Measurements from ENCODE around the gene CELF2.

DNA sequence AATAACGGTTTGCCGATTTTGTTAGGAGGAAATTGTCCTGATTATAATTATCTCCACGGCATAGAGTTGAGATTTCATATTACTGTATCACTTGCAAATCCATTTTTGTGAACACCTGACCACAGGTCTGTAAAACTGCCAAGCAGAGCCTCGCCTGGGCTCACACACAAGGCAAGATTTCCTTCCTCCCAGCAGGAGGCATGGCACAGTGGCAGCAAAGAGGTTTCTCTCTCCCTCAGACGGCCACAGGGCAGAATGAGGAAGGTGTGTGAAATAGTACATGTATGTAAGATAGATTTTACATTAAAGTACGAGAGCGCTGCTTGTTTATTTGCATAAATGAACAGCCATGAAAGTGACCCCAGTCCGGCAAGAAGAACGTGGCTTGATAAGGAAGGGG is 130.1 kb downstream of the CELF2 start:
- TF ChIP-seq, protein P1, sequence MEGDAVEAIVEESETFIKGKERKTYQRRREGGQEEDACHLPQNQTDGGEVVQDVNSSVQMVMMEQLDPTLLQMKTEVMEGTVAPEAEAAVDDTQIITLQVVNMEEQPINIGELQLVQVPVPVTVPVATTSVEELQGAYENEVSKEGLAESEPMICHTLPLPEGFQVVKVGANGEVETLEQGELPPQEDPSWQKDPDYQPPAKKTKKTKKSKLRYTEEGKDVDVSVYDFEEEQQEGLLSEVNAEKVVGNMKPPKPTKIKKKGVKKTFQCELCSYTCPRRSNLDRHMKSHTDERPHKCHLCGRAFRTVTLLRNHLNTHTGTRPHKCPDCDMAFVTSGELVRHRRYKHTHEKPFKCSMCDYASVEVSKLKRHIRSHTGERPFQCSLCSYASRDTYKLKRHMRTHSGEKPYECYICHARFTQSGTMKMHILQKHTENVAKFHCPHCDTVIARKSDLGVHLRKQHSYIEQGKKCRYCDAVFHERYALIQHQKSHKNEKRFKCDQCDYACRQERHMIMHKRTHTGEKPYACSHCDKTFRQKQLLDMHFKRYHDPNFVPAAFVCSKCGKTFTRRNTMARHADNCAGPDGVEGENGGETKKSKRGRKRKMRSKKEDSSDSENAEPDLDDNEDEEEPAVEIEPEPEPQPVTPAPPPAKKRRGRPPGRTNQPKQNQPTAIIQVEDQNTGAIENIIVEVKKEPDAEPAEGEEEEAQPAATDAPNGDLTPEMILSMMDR (tag by site-specific recombination; IDR thresholded peaks at IDR 0.05) = no peak
- no peak for TF ChIP-seq ZBTB1 (tag by site-specific recombination; IDR thresholded peaks at IDR 0.05)
- TF ChIP-seq ZSCAN16 (tag by site-specific recombination; IDR thresholded peaks at IDR 0.05) = no peak
